Bronchial epithelial cell (primary cell): ENCODE measurements around the gene PCDHGA12. TPM values are rescaled to one million over a fixed set of nuclear protein-coding genes. Genes with fewer than 3 reads are reported as not detected.
"Not testable (repeated sequence)": the region's sequence is repeated elsewhere in the genome, so short reads cannot be mapped to it uniquely, and the experiment has no call there.

Experiments
- DNase-seq: peaks from one replicate; pipeline ENCODE4 v3.0.0-alpha.2; 2010; ENCODE audit warnings: low read depth
- FAIRE-seq: peaks from 2 replicates; lab custom pipeline; 2011; peaks lifted over from hg19 to GRCh38; lab: Jason Lieb, UNC
- H3K27me3 ChIP-seq: 2 replicates; pipeline ENCODE4 v1.5.1; 2011; ENCODE audit warnings: low read length; ENCODE audit not compliant: control insufficient read depth, insufficient read depth
- H3K36me3 ChIP-seq: 2 replicates; pipeline ENCODE4 v1.5.1; 2011; ENCODE audit warnings: low read length; ENCODE audit not compliant: control insufficient read depth, insufficient read depth
- H3K4me3 ChIP-seq: 2 replicates; pipeline ENCODE4 v1.5.1; 2011; ENCODE audit warnings: mild to moderate bottlenecking, low read depth, low read length, control low read depth
- total RNA-seq: library from RNA; depleted of rRNA; stranded (reverse); fragments of >200 nt; gene quantifications from 2 replicates; pipeline ENCODE4 v1.2.1, GENCODE V29; 2014
- TF ChIP-seq, protein P1 (sequence below): IDR thresholded peaks from 2 replicates; pipeline ENCODE4 v1.5.1; 2011; ENCODE audit warnings: mild to moderate bottlenecking, moderate library complexity, low read length, control low read depth, inconsistent platforms; ENCODE audit not compliant: insufficient read depth, severe bottlenecking

Gene PCDHGA12
- total RNA-seq, 1 donor from 2014 or later = 0.79 TPM

GRCh38 chr5:141427783-141428426 lies 2.4 kb upstream of the PCDHGA12 start:
- TF ChIP-seq, protein P1, sequence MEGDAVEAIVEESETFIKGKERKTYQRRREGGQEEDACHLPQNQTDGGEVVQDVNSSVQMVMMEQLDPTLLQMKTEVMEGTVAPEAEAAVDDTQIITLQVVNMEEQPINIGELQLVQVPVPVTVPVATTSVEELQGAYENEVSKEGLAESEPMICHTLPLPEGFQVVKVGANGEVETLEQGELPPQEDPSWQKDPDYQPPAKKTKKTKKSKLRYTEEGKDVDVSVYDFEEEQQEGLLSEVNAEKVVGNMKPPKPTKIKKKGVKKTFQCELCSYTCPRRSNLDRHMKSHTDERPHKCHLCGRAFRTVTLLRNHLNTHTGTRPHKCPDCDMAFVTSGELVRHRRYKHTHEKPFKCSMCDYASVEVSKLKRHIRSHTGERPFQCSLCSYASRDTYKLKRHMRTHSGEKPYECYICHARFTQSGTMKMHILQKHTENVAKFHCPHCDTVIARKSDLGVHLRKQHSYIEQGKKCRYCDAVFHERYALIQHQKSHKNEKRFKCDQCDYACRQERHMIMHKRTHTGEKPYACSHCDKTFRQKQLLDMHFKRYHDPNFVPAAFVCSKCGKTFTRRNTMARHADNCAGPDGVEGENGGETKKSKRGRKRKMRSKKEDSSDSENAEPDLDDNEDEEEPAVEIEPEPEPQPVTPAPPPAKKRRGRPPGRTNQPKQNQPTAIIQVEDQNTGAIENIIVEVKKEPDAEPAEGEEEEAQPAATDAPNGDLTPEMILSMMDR = no peak
- FAIRE-seq (no peak), DNase-seq (no peak)
- Histone ChIP-seq H3K4me3 (no peak overlapping the region), H3K36me3 (no peaks in the 10 kb centered on the region), H3K27me3 (peaks cover 5% of the 10 kb centered on the region)

GRCh38 chr5:141431286-141431685 lies 979 bp downstream of the PCDHGA12 start:
- peaks cover 2% of the 10 kb centered on the region for H3K27me3 ChIP-seq
- peak; percentile 7 for DNase-seq
- no peak for FAIRE-seq

GRCh38 chr5:141432308-141432707 lies 2.0 kb downstream of the PCDHGA12 start:
- not testable (repeated sequence) for H3K27me3 ChIP-seq, DNase-seq, H3K4me3 ChIP-seq, H3K36me3 ChIP-seq, FAIRE-seq

More at GRCh38 chr5:141431286-141431685, 979 bp downstream of the PCDHGA12 start:
- H3K36me3 ChIP-seq = no peaks in the 10 kb centered on the region
- peak overlapping the region; percentile 20 for H3K4me3 ChIP-seq
- TF ChIP-seq, protein P1 = no peak

- H3K4me3 ChIP-seq, H3K27me3 ChIP-seq, FAIRE-seq: not testable (repeated sequence)
Observed at GRCh38 chr5:141432726-141433125, 2.4 kb downstream of the PCDHGA12 start.

GRCh38 chr5:141434006-141434405 lies 3.7 kb downstream of the PCDHGA12 start:
- no peak for FAIRE-seq
- TF ChIP-seq, protein P1 = no peak
- H3K4me3 ChIP-seq = no peak overlapping the region
- H3K27me3 ChIP-seq = peaks cover 2% of the 10 kb centered on the region
- no peak for DNase-seq
- H3K36me3 ChIP-seq = no peaks in the 10 kb centered on the region

More at GRCh38 chr5:141432726-141433125, 2.4 kb downstream of the PCDHGA12 start:
- H3K36me3 ChIP-seq, DNase-seq: not testable (repeated sequence)

DNA sequence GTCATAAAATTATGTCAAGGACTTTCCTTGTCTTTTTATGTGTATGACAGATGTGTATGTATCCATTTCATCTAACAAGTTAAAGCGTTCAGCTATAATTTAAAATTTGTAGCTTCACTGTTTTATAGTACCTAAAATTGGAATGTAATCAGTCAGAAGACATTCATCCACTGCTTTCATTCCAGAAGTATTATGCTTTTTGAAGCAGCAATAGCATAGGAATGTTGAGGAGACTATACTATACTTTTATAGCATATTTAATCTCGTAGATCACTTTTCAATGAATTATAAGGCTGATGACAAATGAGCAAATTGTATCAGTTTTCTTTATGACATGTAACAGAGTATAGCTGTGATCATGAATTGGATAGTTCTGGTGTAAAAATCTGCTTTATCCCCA lies 6.9 kb downstream of the PCDHGA12 start:
- Histone ChIP-seq H3K4me3 (no peak overlapping the region), H3K36me3 (no peaks in the 10 kb centered on the region), H3K27me3 (no peaks in the 10 kb centered on the region)
- TF ChIP-seq, protein P1 = no peak
- no peak for FAIRE-seq
- no peak for DNase-seq
